ENCODE measurements around the gene GNAI2.
"Not testable (repeated sequence)": the region's sequence is repeated elsewhere in the genome, so short reads cannot be mapped to it uniquely, and the experiment has no call there.

Gene GNAI2

DNA sequence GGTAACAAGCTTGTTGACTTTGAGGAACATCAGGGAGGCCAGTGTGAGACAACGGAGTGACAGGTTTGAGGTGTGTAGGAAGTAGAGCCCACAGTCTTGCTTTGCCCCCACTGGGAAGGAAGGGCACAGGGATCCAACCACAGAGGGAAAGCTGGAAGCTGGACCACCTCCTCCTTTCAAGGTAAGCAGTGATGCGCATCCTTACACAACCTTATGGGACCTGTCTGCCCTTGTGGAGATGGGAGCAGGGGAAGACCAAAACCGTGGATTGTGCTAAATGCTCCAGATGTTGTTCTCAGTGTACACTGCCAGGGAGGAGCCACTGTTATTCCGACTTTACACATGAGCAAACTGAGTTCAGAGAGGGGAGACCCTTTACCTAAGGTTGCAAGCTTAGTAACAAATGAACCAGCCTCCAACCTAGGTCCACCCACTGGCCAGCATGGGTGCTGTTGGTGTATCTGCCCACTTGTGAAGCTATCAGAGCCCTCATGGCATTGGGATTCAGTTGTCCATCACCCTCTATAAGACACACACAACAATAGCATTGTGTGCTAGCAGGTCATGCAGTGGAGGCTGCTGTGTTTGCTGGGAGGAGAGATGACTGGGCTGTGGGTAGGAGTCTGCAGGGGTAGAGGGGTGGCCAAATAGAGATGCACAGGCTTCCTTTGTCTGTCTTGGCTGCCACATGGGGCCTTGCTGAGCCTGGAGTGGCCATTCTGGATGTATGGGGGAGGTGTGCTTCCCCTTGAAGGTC is 42.3 kb downstream of the GNAI2 start:
- DNase-seq (ENCODE audit: low read depth), result no peak

DNA sequence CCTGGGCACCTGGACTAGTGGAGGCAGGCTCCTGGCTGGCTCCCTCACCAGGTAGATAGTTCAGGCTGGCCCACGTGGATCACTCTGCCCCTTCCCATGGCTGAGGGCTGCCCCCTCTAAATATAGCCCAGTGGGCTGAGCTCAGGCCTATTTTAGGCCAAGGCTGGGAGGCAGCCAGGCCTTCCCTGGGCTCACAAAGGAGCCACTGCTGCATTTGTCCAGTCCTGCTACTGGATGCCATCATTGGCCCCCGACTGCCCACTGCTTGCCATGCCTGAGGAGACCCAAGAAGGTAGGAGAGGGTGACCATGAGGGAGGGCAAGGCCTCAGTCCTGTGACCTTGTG is 42.8 kb downstream of the GNAI2 start, which contains the start of gene LSMEM2:
Gene LSMEM2, plus strand, starts transcription at position 208 of the 345 bp plus-strand sequence. Its CDS starts 27 bp downstream, at position 235.
- no peak for DNase-seq (ENCODE audit: low read depth)

DNA sequence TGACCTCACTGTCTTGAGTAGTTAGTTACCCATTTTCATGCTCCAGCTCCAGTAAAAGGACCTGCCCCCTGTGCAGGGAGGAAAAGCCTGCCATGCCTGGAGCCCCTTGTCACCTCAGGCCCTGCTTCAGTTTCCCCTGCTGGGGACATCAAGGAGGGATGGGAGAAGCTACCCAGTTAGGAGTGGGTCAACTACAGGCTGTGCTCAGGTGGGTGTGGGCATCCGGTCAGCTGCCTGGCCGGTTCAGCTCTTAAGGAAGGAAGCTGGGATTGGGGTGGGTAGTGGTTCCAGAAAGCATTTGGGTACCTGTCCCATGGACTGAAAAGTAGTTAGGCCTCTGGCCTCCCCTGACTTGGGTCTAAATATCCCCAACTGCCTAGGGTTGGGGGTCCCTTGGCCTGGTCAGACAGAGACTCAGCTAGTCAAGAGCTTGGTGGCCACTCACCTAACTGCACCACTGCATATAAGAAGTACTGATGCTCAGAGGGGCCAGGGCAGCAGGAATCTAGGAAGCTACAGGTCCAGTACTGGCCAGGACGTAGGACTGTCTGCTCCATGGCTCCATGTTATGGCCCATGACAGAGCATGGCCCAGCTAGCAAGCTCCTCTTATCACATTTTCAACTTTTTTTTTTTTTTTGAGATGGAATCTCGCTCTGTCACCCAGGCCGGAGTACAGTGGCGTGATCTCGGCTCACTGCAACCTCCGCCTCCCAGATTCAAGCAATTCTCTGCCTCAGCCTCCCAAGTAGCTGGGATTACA is 43.4 kb downstream of the GNAI2 start:
- no peak for DNase-seq (ENCODE audit: low read depth)

DNA sequence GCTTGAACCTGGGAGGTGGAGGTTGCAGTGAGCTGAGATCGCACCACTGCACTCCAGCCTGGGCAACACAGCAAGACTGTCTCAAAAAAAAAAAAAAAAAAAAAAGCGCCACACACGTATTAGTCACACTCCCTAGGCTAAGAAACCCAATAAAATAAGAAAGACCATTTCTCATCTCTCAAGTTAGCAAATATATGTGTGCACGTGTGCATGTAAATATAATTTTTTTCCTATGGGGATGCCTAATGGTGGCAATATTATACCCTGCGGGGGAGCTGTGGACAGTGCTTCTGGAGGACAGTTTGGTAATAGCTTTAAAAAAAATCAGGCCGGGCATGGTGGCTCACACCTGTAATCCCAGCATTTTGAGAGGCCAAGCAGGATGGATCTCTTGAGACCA is 48.1 kb downstream of the GNAI2 start:
- DNase-seq (ENCODE audit: low read depth), result not testable (repeated sequence)

- no peak for DNase-seq (ENCODE audit: low read depth)
Observed at GRCh38 chr3:50286322-50287227, 50.6 kb downstream of the GNAI2 start.

GRCh38 chr3:50287262-50287661 is 51.3 kb downstream of the GNAI2 start:
- DNase-seq (ENCODE audit: low read depth), result no peak

GRCh38 chr3:50288387-50289007 is 52.5 kb downstream of the GNAI2 start:
- no peak for DNase-seq (ENCODE audit: low read depth)

- no peak for DNase-seq (ENCODE audit: low read depth)
Observed at GRCh38 chr3:50289130-50289529, 53.1 kb downstream of the GNAI2 start.

DNA sequence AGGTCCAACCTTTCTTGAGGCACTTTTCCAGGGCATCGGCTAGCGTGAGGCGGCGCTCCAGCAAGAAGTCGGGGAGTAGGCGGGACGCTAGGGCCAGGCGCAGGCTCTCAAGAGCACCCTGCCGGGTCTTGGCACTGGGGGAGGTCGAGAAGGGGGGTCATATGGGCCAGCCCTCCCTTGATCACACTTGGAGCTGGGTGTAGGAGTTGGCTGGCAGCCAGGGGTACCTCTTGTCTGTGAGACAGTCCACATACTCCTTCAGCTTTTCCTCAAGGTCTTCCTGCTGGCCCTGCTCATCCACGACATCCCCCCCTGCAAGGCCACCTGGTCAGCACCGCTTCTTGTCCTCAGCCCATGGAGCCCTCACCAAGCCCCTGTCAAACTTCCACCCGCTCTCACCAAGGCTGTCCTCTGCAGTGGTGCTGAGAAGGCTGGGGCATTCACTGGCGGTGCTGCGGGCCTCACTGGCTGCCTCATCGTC is 54.2 kb downstream of the GNAI2 start:
- no peak for DNase-seq (ENCODE audit: low read depth)

DNA sequence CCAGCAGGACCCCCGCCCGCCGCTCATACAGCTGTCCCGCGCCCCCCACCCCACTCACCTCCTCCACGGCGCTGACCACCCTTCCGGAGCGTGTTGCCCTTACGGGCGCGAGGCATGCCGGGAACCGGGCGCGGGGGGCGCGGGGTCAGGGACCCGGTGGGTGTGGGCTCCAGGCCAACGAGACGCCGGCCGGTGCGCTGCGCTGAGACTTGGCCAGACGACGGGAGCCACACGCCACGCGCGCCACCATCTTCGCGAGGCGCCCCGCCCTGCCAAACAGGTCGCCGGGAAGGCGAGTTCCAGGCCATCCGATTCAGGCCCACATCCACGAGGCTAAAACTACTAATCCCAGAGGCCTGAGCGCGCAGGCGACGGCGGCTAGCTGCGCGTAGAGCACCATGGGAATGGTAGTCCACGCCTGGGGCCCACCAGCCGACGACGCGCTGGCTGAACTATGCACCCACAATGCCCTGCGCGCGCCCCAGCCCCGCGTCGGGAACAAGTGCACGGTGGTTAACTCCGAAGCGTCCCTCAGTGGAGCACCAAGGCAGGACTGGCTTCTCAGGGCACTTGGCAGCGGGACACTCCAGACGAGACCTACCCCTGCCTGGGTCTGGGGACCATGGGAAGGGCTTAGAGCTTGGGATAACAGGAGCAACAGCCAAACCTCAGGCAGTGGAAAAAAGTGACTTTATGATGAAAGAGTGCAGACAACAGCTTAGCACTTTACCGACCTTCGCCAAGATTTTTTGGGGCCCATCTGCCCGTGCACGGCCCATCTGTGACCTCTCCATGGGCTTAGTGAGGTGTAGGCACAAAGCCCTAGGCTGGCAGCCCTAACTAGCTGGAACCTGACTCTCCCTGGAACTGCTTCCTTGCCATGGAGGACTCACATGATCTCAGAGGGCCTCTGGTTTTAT is 56.4 kb downstream of the GNAI2 start, which contains the start of gene IFRD2:
Gene IFRD2, minus strand, starts transcription at position 271 of the 920 bp plus-strand sequence. Its CDS starts 155 bp downstream, at position 116.
- peak; percentile 93 for DNase-seq (ENCODE audit: low read depth)

- no peak for DNase-seq (ENCODE audit: low read depth)
Observed at GRCh38 chr3:50293079-50293801, 57.2 kb downstream of the GNAI2 start.

- DNase-seq (ENCODE audit: low read depth), result no peak
Observed at GRCh38 chr3:50294089-50294488, 58.1 kb downstream of the GNAI2 start.

GRCh38 chr3:50294492-50295403 is 58.7 kb downstream of the GNAI2 start:
- DNase-seq (ENCODE audit: low read depth), result no peak

DNA sequence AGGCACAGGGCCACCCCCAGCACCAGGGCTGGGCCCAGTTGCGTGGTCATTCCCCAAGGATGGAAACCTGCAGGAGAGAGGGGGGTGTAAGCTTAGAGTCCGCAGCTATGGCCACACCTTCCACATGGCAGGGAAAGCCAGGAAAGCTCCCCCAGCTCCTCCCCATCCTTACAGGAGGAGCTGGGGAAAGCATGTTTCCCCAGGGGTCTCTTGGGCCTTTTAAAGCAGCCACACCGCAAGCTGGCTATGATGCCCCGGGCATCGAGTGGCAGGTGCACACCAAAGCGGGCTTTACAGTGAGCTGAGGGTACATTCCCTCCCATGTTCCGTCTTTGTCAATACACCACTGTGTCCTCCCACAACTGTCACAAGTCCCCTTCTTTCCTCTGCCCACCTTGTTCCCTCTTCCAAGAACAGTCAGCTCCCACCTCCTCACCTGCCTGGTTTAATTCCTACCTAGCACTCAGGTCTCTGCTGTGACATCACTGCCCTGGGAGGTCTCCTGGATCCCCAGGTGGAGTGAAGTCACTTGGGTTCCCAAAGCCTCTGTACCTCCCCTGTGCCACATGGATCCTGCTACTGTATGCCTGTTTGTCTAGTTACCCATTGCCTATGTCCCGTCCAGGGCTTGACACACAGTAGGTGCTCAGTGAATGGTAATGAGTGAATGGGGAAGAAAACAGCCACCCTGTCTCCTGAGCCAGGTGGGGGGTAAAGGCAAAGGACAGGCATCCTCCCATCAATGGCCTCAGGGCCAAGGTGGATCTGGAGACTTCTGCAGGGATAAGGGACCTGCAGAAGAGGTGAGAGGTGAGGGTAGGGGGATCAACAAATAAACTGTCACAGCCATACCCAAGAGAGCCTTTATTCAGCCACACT is 59.8 kb downstream of the GNAI2 start:
- no peak for DNase-seq (ENCODE audit: low read depth)

- DNase-seq (ENCODE audit: low read depth), result no peak
Observed at GRCh38 chr3:50296721-50297383, 60.8 kb downstream of the GNAI2 start.

DNA sequence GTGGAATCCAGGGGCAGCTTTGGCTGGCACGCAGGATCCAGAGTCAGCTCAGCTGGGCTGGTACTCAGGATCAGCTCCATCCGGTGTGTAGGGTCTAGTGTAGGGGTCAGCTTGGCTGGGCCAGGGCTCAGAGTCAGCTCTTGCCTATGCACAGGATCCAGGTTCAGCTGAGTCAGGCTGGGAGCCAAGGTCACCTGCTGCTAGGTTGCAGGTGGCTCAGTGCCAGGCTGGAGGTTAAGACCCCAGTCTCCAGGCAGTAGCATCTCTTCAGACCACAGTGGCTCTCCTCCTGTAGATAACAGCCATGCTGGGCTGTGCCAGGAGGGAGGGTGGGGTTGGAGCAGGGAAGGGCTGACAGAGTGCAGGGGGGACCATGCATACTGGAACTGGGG is 61.4 kb downstream of the GNAI2 start:
- DNase-seq (ENCODE audit: low read depth), result no peak
